Erythroblast (primary cell): Measurements from ENCODE around the gene FH.

Experiments
- GATA1 ChIP-seq: IDR thresholded peaks from 2 replicates; pipeline ENCODE4 v1.6.1; 2011; ENCODE audit warnings: low read depth, mild to moderate bottlenecking, control low read depth, low read length, moderate library complexity
- POLR2A ChIP-seq: IDR thresholded peaks from 2 replicates; pipeline ENCODE4 v1.6.1; 2011; ENCODE audit warnings: mild to moderate bottlenecking, low read length

- TF ChIP-seq POLR2A (no peak), GATA1 (no peak)
Measured at GRCh38 chr1:241451956-241452355, 67.6 kb downstream of the FH start.
